ENCODE measurements around the gene CTNNA2.

- TF ChIP-seq USF2 (CRISPR knock-in tag; IDR thresholded peaks at IDR 0.05), result no peak
- no peak for TF ChIP-seq ZNF232 (CRISPR knock-in tag; IDR thresholded peaks at IDR 0.05)
- no peak for TF ChIP-seq GABPB1 (CRISPR knock-in tag; IDR thresholded peaks at IDR 0.05)
- TF ChIP-seq MTA2 (IDR thresholded peaks at IDR 0.05; ENCODE audit: low read depth), result no peak
Measured at GRCh38 chr2:80417737-80418136, 904.9 kb downstream of the CTNNA2 start.

All from K562 (cell line).